Gastroesophageal sphincter (tissue), 4 donors: Measurements from ENCODE around the gene UNCX. TPM values are rescaled to one million over a fixed set of nuclear protein-coding genes. Genes with fewer than 3 reads are reported as not detected.
"Not testable (repeated sequence)": the region's sequence is repeated elsewhere in the genome, so short reads cannot be mapped to it uniquely, and the experiment has no call there.

Source experiments
- ATAC-seq: fragments of 150-250 bp; one replicate; pipeline ENCODE4 v1.9.1; 2016; ENCODE audit warnings: mild to moderate bottlenecking, moderate library complexity
- H3K27ac ChIP-seq, 4 donors: fragments of 200-600 bp; sonication (generic) in 3 of 4; 1 replicate in 3 of 4; 2 replicates in 1 of 4; pipeline ENCODE4 v1.5.1; 2016 to 2019
- H3K27me3 ChIP-seq: fragments of 200-600 bp; sonication (generic); one replicate; pipeline ENCODE4 v1.5.1; 2019
- H3K36me3 ChIP-seq, 2 donors: fragments of 200-600 bp; sonication (generic); one replicate each; pipeline ENCODE4 v1.5.1; 2019; ENCODE audit warnings: control low read depth in 1 of 2
- H3K4me1 ChIP-seq, 3 donors: fragments of 200-600 bp; sonication (generic); 1 replicate in 2 of 3; 2 replicates in 1 of 3; pipeline ENCODE4 v1.5.1; 2016 to 2019; ENCODE audit warnings: control low read depth in 2 of 3
- H3K4me3 ChIP-seq, 2 donors: fragments of 200-600 bp; sonication (generic); one replicate each; pipeline ENCODE4 v1.5.1; 2019; ENCODE audit warnings: mild to moderate bottlenecking in 1 of 2, moderate library complexity in 1 of 2
- H3K9me3 ChIP-seq, 3 donors: fragments of 200-600 bp; sonication (generic); one replicate each; pipeline ENCODE4 v1.5.1; 2017 to 2019; ENCODE audit warnings: control low read depth in 2 of 3
- CTCF ChIP-seq, 4 experiments: fragments of 200-600 bp in 2 of 4; fragments of 450-650 bp in 2 of 4; sonication (generic) in 1 of 4; IDR thresholded peaks; one replicate each; pipeline ENCODE4 v1.5.1; 2017 to 2019; ENCODE audit warnings: antibody characterized with exemption in 4 of 4, mild to moderate bottlenecking in 2 of 4, moderate library complexity in 2 of 4
- EP300 ChIP-seq: sonication (generic); formaldehyde crosslinking; IDR thresholded peaks from one replicate; pipeline ENCODE4 v1.6.1; 2017; ENCODE audit warnings: antibody characterized with exemption, mild to moderate bottlenecking
- POLR2A ChIP-seq, 2 donors: fragments of 450-650 bp; IDR thresholded peaks; one replicate each; pipeline ENCODE4 v1.6.1; 2017; ENCODE audit warnings: antibody characterized with exemption in 2 of 2, mild to moderate bottlenecking in 2 of 2, moderate library complexity in 1 of 2
- POLR2AphosphoS5 ChIP-seq: sonication (generic); formaldehyde crosslinking; IDR thresholded peaks from one replicate; pipeline ENCODE4 v1.6.1; 2017; ENCODE audit warnings: antibody characterized with exemption
- WGBS, 2 donors: methylation state at CpG; one replicate each; pipeline ENCODE4 v1.1.5; 2018; ENCODE audit warnings: low coverage in 1 of 2; 5-methylcytosine and 5-hydroxymethylcytosine counted together
- total RNA-seq, 4 donors: library from RNA; depleted of rRNA; stranded (reverse); fragments of >200 nt; gene quantifications; one replicate each; pipeline ENCODE4 v1.1.0, GENCODE V29; 2016

UNCX gene
- total RNA-seq, 4 donors from 2014 or later: not detected

GRCh38 chr7:1271046-1271445 is 38.4 kb downstream of the UNCX start:
- WGBS, 2 donors: 84 to 90% methylated on average over 2 to 3 of the region's 14 CpGs
- ATAC-seq: no peak
- Histone ChIP-seq H3K27me3 (peaks cover 78% of the 10 kb centered on the region), H3K4me1 (no peaks in the 10 kb centered on the region), H3K36me3 (no peaks in the 10 kb centered on the region), H3K9me3 (no peaks in the 10 kb centered on the region), H3K27ac (no peak overlapping the region), H3K4me3 (no peak overlapping the region)
- TF ChIP-seq CTCF (IDR thresholded peaks at IDR 0.05): no peak
- TF ChIP-seq EP300: no peak
- TF ChIP-seq POLR2A (IDR thresholded peaks at IDR 0.05): no peak
- no peak for TF ChIP-seq POLR2AphosphoS5

GRCh38 chr7:1271656-1272055 is 39.0 kb downstream of the UNCX start:
- Histone ChIP-seq H3K4me1 (no peaks in the 10 kb centered on the region), H3K9me3 (peaks cover 0 to 2% (median 0%) of the 10 kb centered on the region in 3 donors), H3K4me3 (no peak overlapping the region), H3K27me3 (peaks cover 78% of the 10 kb centered on the region), H3K36me3 (no peaks in the 10 kb centered on the region), H3K27ac (no peak overlapping the region)
- TF ChIP-seq POLR2A (IDR thresholded peaks at IDR 0.05) (no peak), POLR2AphosphoS5 (no peak), CTCF (IDR thresholded peaks at IDR 0.05) (no peak), EP300 (no peak)
- no peak for ATAC-seq
- 49 to 60% methylated on average over 2 of the region's 14 CpGs for WGBS, 2 donors

- not testable (repeated sequence) for H3K9me3 ChIP-seq, H3K4me3 ChIP-seq, H3K36me3 ChIP-seq, ATAC-seq, H3K4me1 ChIP-seq, H3K27ac ChIP-seq
- H3K27me3 ChIP-seq: peaks cover 76% of the 10 kb centered on the region
Observed at GRCh38 chr7:1272136-1272535, 39.5 kb downstream of the UNCX start.

- H3K9me3 ChIP-seq: peaks cover 0 to 3% (median 0%) of the 10 kb centered on the region in 3 donors
- H3K27ac ChIP-seq: no peak overlapping the region
- TF ChIP-seq EP300 (no peak), POLR2AphosphoS5 (no peak), CTCF (IDR thresholded peaks at IDR 0.05) (no peak), POLR2A (IDR thresholded peaks at IDR 0.05) (no peak)
- WGBS, 2 donors: no CpG with 5 or more reads among the region's 30 CpGs
- H3K4me3 ChIP-seq: no peak overlapping the region
- no peaks in the 10 kb centered on the region for H3K36me3 ChIP-seq
- H3K4me1 ChIP-seq: no peaks in the 10 kb centered on the region
- H3K27me3 ChIP-seq: peaks cover 77% of the 10 kb centered on the region
- ATAC-seq: no peak
Observed at GRCh38 chr7:1274121-1274875, 41.6 kb downstream of the UNCX start.

GRCh38 chr7:1274876-1275375 is 42.3 kb downstream of the UNCX start:
- Histone ChIP-seq H3K27ac (no peak overlapping the region), H3K27me3 (peaks cover 73% of the 10 kb centered on the region), H3K4me1 (no peaks in the 10 kb centered on the region), H3K36me3 (no peaks in the 10 kb centered on the region), H3K4me3 (no peak overlapping the region), H3K9me3 (peaks cover 0 to 3% (median 0%) of the 10 kb centered on the region in 3 donors)
- no peak for TF ChIP-seq EP300
- no peak for TF ChIP-seq POLR2AphosphoS5
- TF ChIP-seq CTCF (IDR thresholded peaks at IDR 0.05): no peak
- no peak for TF ChIP-seq POLR2A (IDR thresholded peaks at IDR 0.05)
- WGBS, 2 donors: no CpG with 5 or more reads among the region's 18 CpGs
- no peak for ATAC-seq
